Measurements from ENCODE around the gene IL2RA.

DNA sequence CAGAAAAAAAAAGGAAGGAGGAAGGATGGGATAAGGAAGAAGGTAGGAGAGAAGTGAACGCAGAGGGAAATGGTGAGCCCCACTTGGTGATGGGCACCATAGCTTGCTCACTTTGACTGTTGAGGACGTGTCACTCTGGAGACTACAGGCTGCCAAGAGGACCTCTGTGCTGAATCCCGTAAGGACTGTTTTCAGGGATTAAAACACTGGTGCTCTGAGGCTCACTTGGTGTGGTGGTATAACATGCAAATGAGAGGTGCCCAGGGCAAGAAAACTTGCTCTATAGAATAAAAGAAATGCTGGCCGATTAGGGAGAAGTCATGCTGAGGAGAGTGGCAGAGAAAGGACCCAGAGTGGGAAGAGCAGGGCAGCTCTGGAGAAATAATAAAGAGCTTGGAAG, 5.3 kb upstream of the IL2RA start:
- TF ChIP-seq CTCF (IDR thresholded peaks at IDR 0.05; ENCODE audit: extremely low read depth in 1 of 2, insufficient read depth in 1 of 2, low read depth in 1 of 2, low read length in 2 of 2) (no peak), MYC (IDR thresholded peaks at IDR 0.05; ENCODE audit: low read depth, low read length) (no peak), EZH2 (IDR thresholded peaks at IDR 0.05; ENCODE audit: borderline replicate concordance, low read depth, low read length, severe bottlenecking) (no peak), POLR2A (IDR thresholded peaks at IDR 0.05; ENCODE audit: low read depth, low read length) (no peak), GATA2 (IDR thresholded peaks at IDR 0.05; ENCODE audit: insufficient read depth, insufficient read length, low read depth, low read length) (no peak)

All from endothelial cell of umbilical vein (primary cell).